Endothelial cell of umbilical vein (primary cell): ENCODE results near the gene EDC4. TPM values are rescaled to one million over a fixed set of nuclear protein-coding genes. Genes with fewer than 3 reads are reported as not detected.

Experiments
- BruUV-seq: library from RNA; stranded (reverse); fragments of 400-500 nt; replicated peaks from 2 replicates; lab custom pipeline; 2021; lab: Mats Ljungman, UMichigan
- CTCF ChIA-PET: fragments of 300-600, 350-600 bp; sonication (Branson Sonifier 250); formaldehyde crosslinking; loops from one replicate; lab custom pipeline; 2021; ENCODE audit warnings: antibody characterized with exemption, inconsistent platforms; lab: Charles Lee
- POLR2A ChIA-PET: fragments of 300-600, 350-600 bp; sonication (Branson Sonifier 250); formaldehyde crosslinking; loops from one replicate; lab custom pipeline; 2021; ENCODE audit warnings: antibody characterized with exemption, inconsistent platforms; lab: Charles Lee
- DNase-seq: peaks from one replicate; pipeline ENCODE4 v3.0.0-alpha.2; 2011; ENCODE audit warnings: low read depth, low spot score
- FAIRE-seq: peaks from 2 replicates; lab custom pipeline; 2011; peaks lifted over from hg19 to GRCh38; lab: Jason Lieb, UNC
- H2AFZ ChIP-seq: 2 replicates; pipeline ENCODE4 v1.6.0; 2012; ENCODE audit warnings: low read depth, low read length, control low read depth, inconsistent platforms
- H3K27ac ChIP-seq: 2 replicates; pipeline ENCODE4 v1.5.1; 2011; ENCODE audit warnings: low read depth, mild to moderate bottlenecking, control low read depth, low read length, moderate library complexity; ENCODE audit not compliant: insufficient read depth
- H3K27me3 ChIP-seq, 2 experiments: 2 replicates each; pipeline versions ENCODE4 v1.6.0 to v1.6.1; 2011; ENCODE audit warnings: low read length in 2 of 2, mixed read lengths in 1 of 2; ENCODE audit not compliant: control insufficient read depth in 2 of 2, insufficient read depth in 2 of 2
- H3K36me3 ChIP-seq, 2 experiments: 2 replicates in 1 of 2; 3 replicates in 1 of 2; pipeline ENCODE4 v1.5.1; 2011; ENCODE audit warnings: low read length in 2 of 2, mild to moderate bottlenecking in 1 of 2, moderate library complexity in 1 of 2; ENCODE audit not compliant: control insufficient read depth in 2 of 2, insufficient read depth in 2 of 2; ENCODE audit errors: extremely low read depth in 1 of 2
- H3K4me1 ChIP-seq: 3 replicates; pipeline ENCODE4 v1.5.1; 2011; ENCODE audit warnings: mild to moderate bottlenecking, low read length; ENCODE audit not compliant: control insufficient read depth, insufficient read depth; ENCODE audit errors: extremely low read depth
- H3K4me2 ChIP-seq: 2 replicates; pipeline ENCODE4 v1.6.1; 2011; ENCODE audit warnings: low read length, control low read depth, mixed read lengths; ENCODE audit not compliant: insufficient read depth
- H3K4me3 ChIP-seq, 3 experiments: fragments of 200-600 bp in 1 of 3; sonication (generic), shearing (Covaris generic) in 1 of 3; replicated peaks in 1 of 3; 2 replicates each; pipeline ENCODE4 v1.5.1; 2011 to 2016; ENCODE audit warnings: control low read depth in 3 of 3, low read length in 3 of 3, mild to moderate bottlenecking in 2 of 3, inconsistent platforms in 1 of 3, low read depth in 1 of 3, moderate library complexity in 1 of 3; ENCODE audit not compliant: insufficient read depth in 1 of 3
- H3K79me2 ChIP-seq: 2 replicates; pipeline ENCODE4 v1.6.0; 2012; ENCODE audit warnings: low read length, inconsistent platforms; ENCODE audit not compliant: control insufficient read depth, insufficient read depth
- H3K9ac ChIP-seq: replicated peaks from 2 replicates; pipeline ENCODE3; 2011; ENCODE audit warnings: low read length, control low read depth; ENCODE audit not compliant: insufficient read depth; ENCODE audit errors: extremely low read depth
- H3K9me1 ChIP-seq: replicated peaks from 3 replicates; pipeline ENCODE4 v1.6.0; 2011; ENCODE audit warnings: mild to moderate bottlenecking, low read length; ENCODE audit not compliant: control insufficient read depth, insufficient read depth; ENCODE audit errors: extremely low read depth
- H3K9me3 ChIP-seq: replicated peaks from 2 replicates; pipeline ENCODE4 v1.5.1; 2012; ENCODE audit warnings: low read length, inconsistent platforms; ENCODE audit not compliant: control insufficient read depth, insufficient read depth
- H4K20me1 ChIP-seq: replicated peaks from 2 replicates; pipeline ENCODE3; 2011; ENCODE audit warnings: mild to moderate bottlenecking, low read length; ENCODE audit not compliant: control insufficient read depth, insufficient read depth; ENCODE audit errors: extremely low read depth
- EZH2 ChIP-seq: IDR thresholded peaks from 2 replicates; pipeline ENCODE4 v1.6.1; 2012; ENCODE audit warnings: borderline replicate concordance, low read depth, mild to moderate bottlenecking, moderate library complexity, low read length, inconsistent platforms; ENCODE audit not compliant: severe bottlenecking
- FOS ChIP-seq: IDR thresholded peaks from 2 replicates; pipeline ENCODE4 v1.6.1; 2011; ENCODE audit warnings: mild to moderate bottlenecking, low read length, moderate library complexity, borderline replicate concordance; ENCODE audit not compliant: insufficient read depth
- GATA2 ChIP-seq: IDR thresholded peaks from 2 replicates; pipeline ENCODE4 v1.7.0; 2011; ENCODE audit warnings: low read depth, mild to moderate bottlenecking, moderate library complexity, mixed read lengths, low read length; ENCODE audit not compliant: insufficient read length, insufficient read depth
- JUN ChIP-seq: IDR thresholded peaks from 2 replicates; pipeline ENCODE4 v1.6.1; 2011; ENCODE audit warnings: borderline replicate concordance, low read depth; ENCODE audit not compliant: insufficient read length, insufficient read depth
- MYC ChIP-seq: IDR thresholded peaks from one replicate; pipeline ENCODE4 v1.6.1; 2011; ENCODE audit warnings: mild to moderate bottlenecking, low read depth, low read length
- POLR2A ChIP-seq: IDR thresholded peaks from 2 replicates; pipeline ENCODE4 v1.6.1; 2012; ENCODE audit warnings: low read depth, mild to moderate bottlenecking, control low read depth, low read length
- POLR2AphosphoS5 ChIP-seq: IDR thresholded peaks from 2 replicates; pipeline ENCODE4 v1.6.1; 2012; ENCODE audit warnings: low read depth, mild to moderate bottlenecking, control low read depth, low read length, moderate library complexity; ENCODE audit not compliant: insufficient read depth
- dilution Hi-C: fragments of 300-500 bp; cut with MboI; formaldehyde crosslinking; loops from one replicate; pipeline ENCODE4 v1.15.0; 2019; ENCODE audit warnings: low sequenced_read_pairs; ENCODE audit not compliant: extremely low pct_ligation_motif_present
- intact Hi-C: fragments of 100-400 bp; cut with micrococcal nuclease; formaldehyde crosslinking; loops from one replicate; pipeline ENCODE4 v1.10.0; 2022
- polyA plus RNA-seq, 4 experiments: library from polyadenylated mRNA; depleted of rRNA in 3 of 4; stranded (reverse) in 3 of 4; unstranded in 1 of 4; fragments of >200 nt; gene quantifications; 2 replicates each; pipeline versions ENCODE4 v1.2.1 to v1.2.3, GENCODE V29; 2011 to 2012; ENCODE audit warnings: missing spikeins in 1 of 4
- total RNA-seq: library from RNA; stranded (reverse); gene quantifications from 2 replicates; pipeline ENCODE4 v1.2.3, GENCODE V29; 2021
- TF ChIP-seq, protein P1 (sequence below), 2 donors: IDR thresholded peaks; 1 replicate in 1 of 2; 2 replicates in 1 of 2; pipeline ENCODE4 v1.5.1; 2011; ENCODE audit warnings: low read length in 2 of 2, mild to moderate bottlenecking in 2 of 2, moderate library complexity in 2 of 2, control low read depth in 1 of 2, inconsistent platforms in 1 of 2, low read depth in 1 of 2; ENCODE audit not compliant: insufficient read depth in 1 of 2; ENCODE audit errors: extremely low read depth in 1 of 2
- TF ChIP-seq, protein P2 (sequence below): IDR thresholded peaks from 2 replicates; pipeline ENCODE4 v1.6.1; 2011; ENCODE audit not compliant: insufficient read depth, insufficient read length

Gene EDC4
- total and polyA plus RNA-seq, 2 donors (not counting 3 experiments of a cell fraction or from before 2014, with no cell fraction given), result 57.5 to 81.2 TPM

DNA sequence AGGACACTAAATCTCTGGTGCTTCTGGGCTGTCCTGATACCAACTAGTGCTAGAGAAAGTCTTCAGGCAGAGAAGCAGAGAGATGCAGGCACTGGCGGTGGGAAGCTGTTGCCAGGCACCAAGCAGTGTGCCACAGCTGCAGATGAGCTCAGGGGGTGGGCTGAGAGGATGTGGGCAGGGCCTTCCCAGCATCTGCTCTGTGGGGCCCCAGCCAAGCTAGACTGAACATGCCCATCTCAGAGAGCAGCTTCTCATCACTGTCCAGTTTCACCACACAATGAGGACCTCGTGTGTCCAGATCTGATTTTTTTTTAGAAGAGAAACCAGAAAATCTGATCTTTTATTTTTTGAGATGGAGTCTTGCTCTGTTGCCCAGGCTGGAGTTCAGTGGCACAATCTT is 37.3 kb downstream of the EDC4 start:
- Histone ChIP-seq H3K9me1 (no peaks in the 10 kb centered on the region), H3K4me3 (no peak overlapping the region), H4K20me1 (no peaks in the 10 kb centered on the region), H3K36me3 (peaks cover 3 to 15% of the 10 kb centered on the region in 2 experiments), H3K4me1 (no peaks in the 10 kb centered on the region), H3K79me2 (no peaks in the 10 kb centered on the region), H3K27me3 (no peaks in the 10 kb centered on the region), H3K27ac (no peak overlapping the region), H3K9ac (no peak overlapping the region), H2AFZ (no peak overlapping the region), H3K4me2 (no peak overlapping the region), H3K9me3 (no peaks in the 10 kb centered on the region)
- dilution Hi-C loops, result loop anchor here (25.0 kb wide), 1 partner anchor 223 kb away; no protein-coding TSS in a partner anchor
- BruUV-seq, result no TSS peak
- intact Hi-C loops, result no loop called here
- POLR2A ChIA-PET, result interaction anchor here (0.5 kb wide), 1 partner anchor 14 kb away, joined by 3 read pairs; no protein-coding TSS in a partner anchor
- no peak for TF ChIP-seq POLR2A
- TF ChIP-seq JUN, result no peak
- no peak for TF ChIP-seq POLR2AphosphoS5
- TF ChIP-seq GATA2, result no peak
- TF ChIP-seq MYC, result no peak
- TF ChIP-seq, protein P1, sequence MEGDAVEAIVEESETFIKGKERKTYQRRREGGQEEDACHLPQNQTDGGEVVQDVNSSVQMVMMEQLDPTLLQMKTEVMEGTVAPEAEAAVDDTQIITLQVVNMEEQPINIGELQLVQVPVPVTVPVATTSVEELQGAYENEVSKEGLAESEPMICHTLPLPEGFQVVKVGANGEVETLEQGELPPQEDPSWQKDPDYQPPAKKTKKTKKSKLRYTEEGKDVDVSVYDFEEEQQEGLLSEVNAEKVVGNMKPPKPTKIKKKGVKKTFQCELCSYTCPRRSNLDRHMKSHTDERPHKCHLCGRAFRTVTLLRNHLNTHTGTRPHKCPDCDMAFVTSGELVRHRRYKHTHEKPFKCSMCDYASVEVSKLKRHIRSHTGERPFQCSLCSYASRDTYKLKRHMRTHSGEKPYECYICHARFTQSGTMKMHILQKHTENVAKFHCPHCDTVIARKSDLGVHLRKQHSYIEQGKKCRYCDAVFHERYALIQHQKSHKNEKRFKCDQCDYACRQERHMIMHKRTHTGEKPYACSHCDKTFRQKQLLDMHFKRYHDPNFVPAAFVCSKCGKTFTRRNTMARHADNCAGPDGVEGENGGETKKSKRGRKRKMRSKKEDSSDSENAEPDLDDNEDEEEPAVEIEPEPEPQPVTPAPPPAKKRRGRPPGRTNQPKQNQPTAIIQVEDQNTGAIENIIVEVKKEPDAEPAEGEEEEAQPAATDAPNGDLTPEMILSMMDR (IDR thresholded peaks at IDR 0.05; ENCODE audit: extremely low read depth in 1 of 2, insufficient read depth in 1 of 2, low read depth in 1 of 2, low read length in 2 of 2), result no peak
- no peak for TF ChIP-seq FOS
- TF ChIP-seq, protein P2, sequence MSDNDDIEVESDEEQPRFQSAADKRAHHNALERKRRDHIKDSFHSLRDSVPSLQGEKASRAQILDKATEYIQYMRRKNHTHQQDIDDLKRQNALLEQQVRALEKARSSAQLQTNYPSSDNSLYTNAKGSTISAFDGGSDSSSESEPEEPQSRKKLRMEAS, result no peak
- TF ChIP-seq EZH2, result no peak
- CTCF ChIA-PET, result interaction anchor here (0.7 to 1.9 kb wide), 4 partner anchors 14 to 238 kb away, joined by 3 to 18 read pairs (median 3); partner anchors contain the start of genes NRN1L and PSKH1
- no peak for FAIRE-seq
- no peak for DNase-seq
